ENCODE measurements around the gene FBXW8.

FBXW8 gene

GRCh38 chr12:116990971-116991966 lies 80.5 kb downstream of the FBXW8 start:
- DNase-seq (ENCODE audit: low read depth), result no peak

- no peak for DNase-seq (ENCODE audit: low read depth)
Measured at GRCh38 chr12:116996093-116996492, 85.3 kb downstream of the FBXW8 start.

- DNase-seq (ENCODE audit: low read depth), result no peak
Measured at GRCh38 chr12:116996621-116997020, 85.9 kb downstream of the FBXW8 start.

- DNase-seq (ENCODE audit: low read depth), result no peak
Measured at GRCh38 chr12:116999066-116999465, 88.3 kb downstream of the FBXW8 start.

GRCh38 chr12:117000316-117000715 lies 89.6 kb downstream of the FBXW8 start:
- DNase-seq (ENCODE audit: low read depth), result no peak

GRCh38 chr12:117002051-117002817 lies 91.5 kb downstream of the FBXW8 start:
- DNase-seq (ENCODE audit: low read depth), result no peak

GRCh38 chr12:117003883-117004404 lies 93.2 kb downstream of the FBXW8 start:
- no peak for DNase-seq (ENCODE audit: low read depth)

GRCh38 chr12:117005417-117006046 lies 94.8 kb downstream of the FBXW8 start:
- no peak for DNase-seq (ENCODE audit: low read depth)

GRCh38 chr12:117006333-117006732 lies 95.6 kb downstream of the FBXW8 start:
- no peak for DNase-seq (ENCODE audit: low read depth)

GRCh38 chr12:117007577-117007976 lies 96.8 kb downstream of the FBXW8 start:
- DNase-seq (ENCODE audit: low read depth), result no peak

- DNase-seq (ENCODE audit: low read depth), result no peak
Measured at GRCh38 chr12:117009759-117010158, 99.0 kb downstream of the FBXW8 start.

GRCh38 chr12:117010693-117011451 lies 100.1 kb downstream of the FBXW8 start:
- DNase-seq (ENCODE audit: low read depth), result no peak

GRCh38 chr12:117011988-117012805 lies 101.4 kb downstream of the FBXW8 start:
- peak; percentile 16 for DNase-seq (ENCODE audit: low read depth)

GRCh38 chr12:117013726-117014125 lies 103.0 kb downstream of the FBXW8 start:
- peak; percentile 61 for DNase-seq (ENCODE audit: low read depth)

- DNase-seq (ENCODE audit: low read depth), result no peak
Measured at GRCh38 chr12:117014342-117014887, 103.7 kb downstream of the FBXW8 start.

GRCh38 chr12:117015811-117016210 lies 105.1 kb downstream of the FBXW8 start:
- DNase-seq (ENCODE audit: low read depth), result no peak

- no peak for DNase-seq (ENCODE audit: low read depth)
Measured at GRCh38 chr12:117017807-117018206, 107.1 kb downstream of the FBXW8 start.

GRCh38 chr12:117018276-117018675 lies 107.5 kb downstream of the FBXW8 start:
- DNase-seq (ENCODE audit: low read depth), result no peak

- no peak for DNase-seq (ENCODE audit: low read depth)
Measured at GRCh38 chr12:117018685-117019084, 107.9 kb downstream of the FBXW8 start.

GRCh38 chr12:117019866-117020265 lies 109.1 kb downstream of the FBXW8 start:
- no peak for DNase-seq (ENCODE audit: low read depth)
